PC-3 (cell line): ENCODE measurements around the gene ARHGAP11B.
"Not testable (repeated sequence)": the region's sequence is repeated elsewhere in the genome, so short reads cannot be mapped to it uniquely, and the experiment has no call there.

Source experiments
- ATAC-seq: fragments of 200-7000 bp; cut with Tn5 transposase; 2 replicates; pipeline ENCODE4 v1.9.1; 2020; ENCODE audit warnings: mild to moderate bottlenecking, moderate library complexity
- BruUV-seq: library from RNA; stranded (reverse); fragments of 400-500 nt; replicated peaks from 2 replicates; lab custom pipeline; 2021; lab: Mats Ljungman, UMichigan
- CTCF ChIA-PET: fragments of 300-600 bp; sonication (Branson Sonifier 250); formaldehyde crosslinking; loops from one replicate; lab custom pipeline; 2022; ENCODE audit warnings: antibody characterized with exemption; lab: Charles Lee
- POLR2A ChIA-PET: fragments of 300-600 bp; sonication (Branson Sonifier 250); formaldehyde crosslinking; loops from one replicate; lab custom pipeline; 2022; ENCODE audit warnings: antibody characterized with exemption; ENCODE audit not compliant: unreplicated experiment; lab: Charles Lee
- DNase-seq: peaks from one replicate; pipeline ENCODE4 v3.0.0-alpha.2; 2015
- H2AFZ ChIP-seq: fragments of 300-600 bp; sonication (generic); 2 replicates; pipeline ENCODE4 v1.6.0; 2016; ENCODE audit warnings: antibody characterized with exemption, low read length
- H3F3A ChIP-seq: fragments of 300-600 bp; sonication (generic); one replicate; pipeline ENCODE4 v1.6.0; 2017; ENCODE audit warnings: antibody characterized with exemption, low read length, control low read depth, mild to moderate bottlenecking; ENCODE audit not compliant: unreplicated experiment
- H3K27ac ChIP-seq: fragments of 300-600 bp; sonication (generic); 2 replicates; pipeline ENCODE4 v1.5.1; 2016; ENCODE audit warnings: mild to moderate bottlenecking, low read length
- H3K27me3 ChIP-seq: fragments of 300-600 bp; sonication (generic); 2 replicates; pipeline ENCODE4 v1.6.1; 2016; ENCODE audit warnings: low read length, mixed read lengths
- H3K36me3 ChIP-seq: fragments of 300-600 bp; sonication (generic); 2 replicates; pipeline ENCODE4 v1.6.1; 2016; ENCODE audit warnings: low read depth, mixed run types, low read length, mixed read lengths
- H3K4me1 ChIP-seq: fragments of 300-600 bp; sonication (generic); 2 replicates; pipeline ENCODE4 v1.5.1; 2016; ENCODE audit warnings: low read length; ENCODE audit not compliant: insufficient read depth
- H3K4me2 ChIP-seq: fragments of 300-600 bp; sonication (generic); 2 replicates; pipeline ENCODE4 v1.6.0; 2016; ENCODE audit warnings: low read length
- H3K4me3 ChIP-seq: fragments of 300-600 bp; sonication (generic); 2 replicates; pipeline ENCODE4 v1.5.1; 2016; ENCODE audit warnings: mild to moderate bottlenecking, low read length, mixed read lengths
- H3K79me2 ChIP-seq: fragments of 300-600 bp; sonication (generic); 2 replicates; pipeline ENCODE4 v1.6.1; 2017; ENCODE audit warnings: low read length, mixed read lengths
- H3K9ac ChIP-seq: fragments of 300-600 bp; sonication (generic); 2 replicates; pipeline ENCODE4 v1.6.0; 2016; ENCODE audit warnings: mild to moderate bottlenecking, low read length
- H3K9me2 ChIP-seq: fragments of 300-600 bp; sonication (generic); replicated peaks from 2 replicates; pipeline ENCODE4 v1.6.1; 2016; ENCODE audit warnings: mixed run types, low read length, mixed read lengths
- H3K9me3 ChIP-seq: fragments of 300-600 bp; sonication (generic); 2 replicates; pipeline ENCODE4 v1.6.1; 2016; ENCODE audit warnings: low read length, mixed read lengths
- H4K20me1 ChIP-seq: fragments of 300-600 bp; sonication (generic); 2 replicates; pipeline ENCODE4 v1.6.1; 2016; ENCODE audit warnings: low read length, mixed read lengths
- CTCF ChIP-seq: fragments of 300-600 bp; sonication (generic); conservative IDR thresholded peaks from 2 replicates; pipeline ENCODE4 v1.5.1; 2017; ENCODE audit warnings: antibody characterized with exemption, low read depth, mild to moderate bottlenecking, low read length
- EZH2 ChIP-seq: fragments of 300-600 bp; sonication (generic); IDR thresholded peaks from one replicate; pipeline ENCODE4 v1.6.1; 2017; ENCODE audit warnings: antibody characterized with exemption, mild to moderate bottlenecking, low read length; ENCODE audit not compliant: unreplicated experiment
- EZH2phosphoT487 ChIP-seq: fragments of 300-600 bp; sonication (generic); IDR thresholded peaks from 2 replicates; pipeline ENCODE4 v1.6.1; 2018; ENCODE audit warnings: mild to moderate bottlenecking, antibody characterized with exemption, low read length, borderline replicate concordance
- intact Hi-C: fragments of 100-400 bp; cut with micrococcal nuclease; formaldehyde crosslinking; loops from 2 replicates; pipeline ENCODE4 v1.9.0; 2023

The ARHGAP11B gene

DNA sequence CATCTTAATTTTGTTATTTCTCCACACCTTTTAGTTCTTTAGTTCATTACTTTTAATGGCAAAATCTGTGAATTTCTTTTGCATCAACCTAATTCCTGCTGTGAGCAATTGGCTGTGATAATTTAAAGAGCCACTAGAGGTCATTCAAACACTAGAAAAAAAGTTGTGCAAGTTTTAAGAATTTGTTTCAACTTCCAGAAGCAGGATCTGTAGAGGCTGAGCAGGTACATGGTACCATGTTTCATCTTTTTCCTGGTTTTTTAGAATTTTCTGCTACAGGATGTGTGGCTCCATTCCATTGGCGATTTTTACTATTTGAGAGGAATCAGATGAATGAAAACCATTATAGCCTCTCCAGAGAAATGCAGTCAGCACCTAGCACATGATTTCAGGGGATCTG is 35.2 kb downstream of the ARHGAP11B start:
- H3F3A ChIP-seq, H3K4me1 ChIP-seq, H2AFZ ChIP-seq, H3K27me3 ChIP-seq, H4K20me1 ChIP-seq, ATAC-seq, BruUV-seq, H3K9ac ChIP-seq, H3K9me2 ChIP-seq, H3K4me2 ChIP-seq, H3K27ac ChIP-seq, H3K4me3 ChIP-seq, CTCF ChIA-PET, H3K9me3 ChIP-seq, POLR2A ChIA-PET: not testable (repeated sequence)
- DNase-seq: peak; percentile 12
- Histone ChIP-seq H3K79me2 (peaks cover 17% of the 10 kb centered on the region; the same call in 1 of the 2 replicates), H3K36me3 (peaks cover 24% of the 10 kb centered on the region)
- peak; percentile 53; the same call in 1 of the 2 replicates for TF ChIP-seq CTCF
- intact Hi-C loops: loop anchor here (10.0 kb wide), 2 partner anchors 94 to 464 kb away; no protein-coding TSS in a partner anchor

DNA sequence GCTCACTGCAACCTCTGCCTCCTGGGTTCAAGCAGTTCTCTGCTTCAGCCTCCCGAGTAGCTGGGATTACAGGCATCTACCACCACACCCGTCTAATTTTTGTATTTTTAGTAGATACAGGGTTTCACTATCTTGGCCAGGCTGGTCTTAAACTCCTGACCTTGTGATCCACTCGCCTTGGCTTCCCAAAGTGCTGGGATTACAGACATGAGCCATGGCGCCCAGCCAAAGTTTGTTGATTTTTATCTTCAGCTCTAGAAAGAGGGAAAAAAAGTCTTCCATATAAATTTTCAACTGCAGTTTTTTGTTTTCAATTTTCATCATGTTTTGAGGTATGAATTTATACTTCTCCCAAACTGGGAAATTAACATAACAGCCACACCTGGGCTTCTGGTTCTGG is 43.7 kb downstream of the ARHGAP11B start:
- H3K9me2 ChIP-seq, H3F3A ChIP-seq, H3K4me1 ChIP-seq, H3K27ac ChIP-seq, H2AFZ ChIP-seq, H3K9ac ChIP-seq, H4K20me1 ChIP-seq, CTCF ChIA-PET, H3K9me3 ChIP-seq, BruUV-seq, H3K4me2 ChIP-seq, H3K4me3 ChIP-seq, DNase-seq, POLR2A ChIA-PET, ATAC-seq, H3K27me3 ChIP-seq, H3K79me2 ChIP-seq: not testable (repeated sequence)
- H3K36me3 ChIP-seq: peaks cover 47% of the 10 kb centered on the region
- intact Hi-C loops: loop anchor here (10.0 kb wide), 2 partner anchors 85 to 455 kb away; no protein-coding TSS in a partner anchor

DNA sequence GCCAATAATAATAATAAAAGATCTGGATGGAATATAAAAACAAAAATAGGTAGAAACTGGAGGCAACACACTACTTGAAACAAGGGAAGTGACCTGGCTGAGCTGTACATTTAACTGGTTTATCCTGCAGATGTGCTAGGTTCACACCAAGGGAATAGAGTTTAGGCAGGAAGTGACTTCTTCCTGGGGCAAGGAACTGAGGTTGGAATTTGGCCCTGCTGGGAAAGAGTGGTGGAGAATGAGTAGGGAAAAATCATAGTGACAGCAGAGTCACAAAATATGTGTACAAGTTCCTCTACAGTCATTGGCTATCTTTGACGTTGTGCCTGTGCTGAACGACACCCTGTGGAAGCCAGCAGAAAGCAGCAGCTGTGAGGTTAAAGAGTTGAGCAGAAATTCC is 44.1 kb downstream of the ARHGAP11B start:
- H3K36me3 ChIP-seq: peaks cover 46% of the 10 kb centered on the region
- no peak for TF ChIP-seq CTCF
- TF ChIP-seq EZH2phosphoT487: no peak
- no peak for TF ChIP-seq EZH2
- no peak overlapping the region for H2AFZ ChIP-seq
- ATAC-seq (no peak), DNase-seq (no peak)
- H3K9me3 ChIP-seq: no peaks in the 10 kb centered on the region
- H3F3A ChIP-seq: no peaks in the 10 kb centered on the region
- H4K20me1 ChIP-seq: no peaks in the 10 kb centered on the region
- no peaks in the 10 kb centered on the region for H3K79me2 ChIP-seq
- BruUV-seq: no TSS peak
- intact Hi-C loops: no loop called here
- no peaks in the 10 kb centered on the region for H3K4me1 ChIP-seq
- ChIA-PET POLR2A (no interaction called here), CTCF (no interaction called here)
- H3K4me3 ChIP-seq: no peak overlapping the region
- no peaks in the 10 kb centered on the region for H3K9me2 ChIP-seq
- H3K4me2 ChIP-seq: no peak overlapping the region
- H3K9ac ChIP-seq: no peak overlapping the region
- H3K27me3 ChIP-seq: no peaks in the 10 kb centered on the region
- no peak overlapping the region for H3K27ac ChIP-seq
